Measurements from ENCODE around the gene TRIM41. TPM values are rescaled to one million over a fixed set of nuclear protein-coding genes. Genes with fewer than 3 reads are reported as not detected.
"Not testable (repeated sequence)": the region's sequence is repeated elsewhere in the genome, so short reads cannot be mapped to it uniquely, and the experiment has no call there.

Gene TRIM41
- polyA plus RNA-seq, 1 of the 3 experiments (the other 2 are of a cell fraction) = 35.9 TPM

GRCh38 chr5:181207214-181207959 lies 15.7 kb upstream of the TRIM41 start (continued):
- TF ChIP-seq RAD21 (IDR thresholded peaks at IDR 0.05; ENCODE audit: low read length) = no peak
- no peak for TF ChIP-seq EZH2phosphoT487 (IDR thresholded peaks at IDR 0.05; ENCODE audit: borderline replicate concordance, low read depth)
- no peak for TF ChIP-seq USF1 (IDR thresholded peaks at IDR 0.05; ENCODE audit: borderline replicate concordance, low read depth)
- peak; percentile 43 for TF ChIP-seq CHD2 (IDR thresholded peaks at IDR 0.05; ENCODE audit: low read length, partially characterized antibody)
- TF ChIP-seq GATA2 (CRISPR knock-in tag; IDR thresholded peaks at IDR 0.05) = 0 out of 2 replicates have a peak, but pooled peaks have one; percentile 24
- TF ChIP-seq TEAD4 (IDR thresholded peaks at IDR 0.05; ENCODE audit: borderline replicate concordance, insufficient read depth) = peak; percentile 78
- peak; percentile 31; the same call in 1 of the 2 replicates for TF ChIP-seq MAX (IDR thresholded peaks at IDR 0.05; ENCODE audit: low read depth)
- no peak for TF ChIP-seq SIN3A (IDR thresholded peaks at IDR 0.05; ENCODE audit: borderline replicate concordance, low read depth, low read length)
- no peak for TF ChIP-seq EP300 (IDR thresholded peaks at IDR 0.05; ENCODE audit: borderline replicate concordance in 1 of 2, low read depth in 1 of 2, low read length in 1 of 2)
- TF ChIP-seq YY1 (IDR thresholded peaks at IDR 0.05; ENCODE audit: low read depth) = peak; percentile 3; the same call in 1 of the 2 replicates
- no peak for TF ChIP-seq FOXM1 (IDR thresholded peaks at IDR 0.05; ENCODE audit: low read depth)

GRCh38 chr5:181207960-181208253 lies 15.2 kb upstream of the TRIM41 start:
- no peak overlapping the region for H3K9ac ChIP-seq
- peaks cover 25% of the 10 kb centered on the region for H3F3A ChIP-seq (replicated peaks; ENCODE audit: insufficient read depth)
- peak overlapping the region in 1 of 2 experiments; percentile 82; a peak in 2 of 4 replicates for H3K27ac ChIP-seq (ENCODE audit: low read depth in 2 of 2, low read length in 1 of 2)
- no peak overlapping the region for H2AFZ ChIP-seq (ENCODE audit: low read depth)
- H3K4me3 ChIP-seq (ENCODE audit: low read depth in 2 of 2, low read length in 1 of 2) = peak overlapping the region in 1 of 2 experiments; percentile 75; a peak in 1 of 4 replicates
- no peaks in the 10 kb centered on the region for H3K9me3 ChIP-seq
- H3K4me2 ChIP-seq = no peak overlapping the region
- ChIA-PET POLR2A (interaction anchor here (1.2 to 2.4 kb wide), 6 partner anchors 14 to 29 kb away, joined by 3 to 8 read pairs (median 5); partner anchors contain the start of gene TRIM41), CTCF (interaction anchor here (1.2 to 6.5 kb wide), 5 partner anchors 9 to 35 kb away, joined by 3 to 72 read pairs (median 4); no protein-coding TSS in a partner anchor)
- DNase-seq = no peak
- H3K27me3 ChIP-seq (ENCODE audit: insufficient read depth) = no peaks in the 10 kb centered on the region
- H3K9me2 ChIP-seq = no peaks in the 10 kb centered on the region
- peaks cover 0 to 21% of the 10 kb centered on the region in 2 experiments; a peak in 1 of 4 replicates for H3K4me1 ChIP-seq (ENCODE audit: control insufficient read depth in 1 of 2, insufficient read depth in 2 of 2, low read depth in 1 of 2, low read length in 1 of 2)
- WGBS (ENCODE audit: low lambda C conversion rate) = 18% methylated on average over 3 of the region's 3 CpGs
- H3K36me3 ChIP-seq (replicated peaks in 1 of 2; ENCODE audit: control insufficient read depth in 1 of 2, insufficient read depth in 2 of 2, low read length in 1 of 2) = no peaks in the 10 kb centered on the region
- no peaks in the 10 kb centered on the region for H3K79me2 ChIP-seq (ENCODE audit: insufficient read depth)
- H4K20me1 ChIP-seq (ENCODE audit: insufficient read depth) = no peaks in the 10 kb centered on the region; the same call in 1 of the 2 replicates
- TF ChIP-seq MAX (IDR thresholded peaks at IDR 0.05; ENCODE audit: low read depth) (no peak), GABPA (IDR thresholded peaks at IDR 0.05; ENCODE audit: low read depth) (no peak), YY1 (IDR thresholded peaks at IDR 0.05; ENCODE audit: low read depth) (no peak), SMC3 (IDR thresholded peaks at IDR 0.05; ENCODE audit: low read depth, low read length) (no peak)

- Histone ChIP-seq H3F3A (replicated peaks; ENCODE audit: insufficient read depth) (peaks cover 23% of the 10 kb centered on the region), H3K4me1 (ENCODE audit: control insufficient read depth in 1 of 2, insufficient read depth in 2 of 2, low read depth in 1 of 2, low read length in 1 of 2) (peaks cover 0 to 20% of the 10 kb centered on the region in 2 experiments; a peak in 1 of 4 replicates)
- H3K4me3 ChIP-seq (ENCODE audit: low read depth in 2 of 2, low read length in 1 of 2); H3K9me2 ChIP-seq; H4K20me1 ChIP-seq (ENCODE audit: insufficient read depth); H3K36me3 ChIP-seq (replicated peaks in 1 of 2; ENCODE audit: control insufficient read depth in 1 of 2, insufficient read depth in 2 of 2, low read length in 1 of 2); H3K9ac ChIP-seq; H3K4me2 ChIP-seq; POLR2A ChIA-PET; H3K9me3 ChIP-seq; H3K27me3 ChIP-seq (ENCODE audit: insufficient read depth); DNase-seq; H2AFZ ChIP-seq (ENCODE audit: low read depth); H3K27ac ChIP-seq (ENCODE audit: low read depth in 2 of 2, low read length in 1 of 2); H3K79me2 ChIP-seq (ENCODE audit: insufficient read depth): not testable (repeated sequence)
- CTCF ChIA-PET = interaction anchor here (2.4 to 6.5 kb wide), 2 partner anchors 19 to 24 kb away, joined by 11 to 72 read pairs; no protein-coding TSS in a partner anchor
- WGBS (ENCODE audit: low lambda C conversion rate) = 85% methylated on average over 24 of the region's 24 CpGs
Measured at GRCh38 chr5:181209006-181209405, 14.1 kb upstream of the TRIM41 start.

DNA sequence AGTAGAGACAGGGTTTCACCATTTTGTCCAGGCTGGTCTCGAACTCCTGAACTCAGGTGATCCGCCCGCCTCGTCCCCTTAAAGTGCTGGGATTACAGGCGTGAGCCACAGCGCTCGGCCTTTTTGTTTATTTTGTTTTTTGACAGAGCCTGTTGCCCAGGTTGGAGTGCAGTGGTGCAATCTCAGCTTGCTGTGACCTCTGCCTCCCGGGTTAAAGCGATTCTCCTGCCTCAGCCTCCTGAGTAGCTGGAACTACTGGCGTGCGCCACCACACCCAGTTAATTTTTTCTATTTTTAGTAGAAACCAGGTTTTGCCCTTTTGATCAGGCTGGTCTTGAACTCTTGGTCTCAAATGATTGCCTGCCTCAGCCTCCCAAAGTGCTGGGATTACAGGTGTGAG lies 12.9 kb upstream of the TRIM41 start:
- POLR2A ChIA-PET; H3K4me2 ChIP-seq; H2AFZ ChIP-seq (ENCODE audit: low read depth); CTCF ChIA-PET; H3K9me3 ChIP-seq; H3K79me2 ChIP-seq (ENCODE audit: insufficient read depth); H3K27me3 ChIP-seq (ENCODE audit: insufficient read depth); H4K20me1 ChIP-seq (ENCODE audit: insufficient read depth); H3K36me3 ChIP-seq (replicated peaks in 1 of 2; ENCODE audit: control insufficient read depth in 1 of 2, insufficient read depth in 2 of 2, low read length in 1 of 2); H3K9me2 ChIP-seq; H3K4me3 ChIP-seq (ENCODE audit: low read depth in 2 of 2, low read length in 1 of 2); DNase-seq; H3K9ac ChIP-seq; H3K27ac ChIP-seq (ENCODE audit: low read depth in 2 of 2, low read length in 1 of 2): not testable (repeated sequence)
- 83% methylated on average over 11 of the region's 11 CpGs for WGBS (ENCODE audit: low lambda C conversion rate)
- Histone ChIP-seq H3F3A (replicated peaks; ENCODE audit: insufficient read depth) (peaks cover 23% of the 10 kb centered on the region), H3K4me1 (ENCODE audit: control insufficient read depth in 1 of 2, insufficient read depth in 2 of 2, low read depth in 1 of 2, low read length in 1 of 2) (peaks cover 0 to 13% of the 10 kb centered on the region in 2 experiments; a peak in 1 of 4 replicates)

GRCh38 chr5:181210698-181211097 lies 12.4 kb upstream of the TRIM41 start:
- H3K9ac ChIP-seq; H3K9me3 ChIP-seq; H3K9me2 ChIP-seq; H3K4me1 ChIP-seq (ENCODE audit: control insufficient read depth in 1 of 2, insufficient read depth in 2 of 2, low read depth in 1 of 2, low read length in 1 of 2); H3K27ac ChIP-seq (ENCODE audit: low read depth in 2 of 2, low read length in 1 of 2); POLR2A ChIA-PET; H3K27me3 ChIP-seq (ENCODE audit: insufficient read depth); H3K4me3 ChIP-seq (ENCODE audit: low read depth in 2 of 2, low read length in 1 of 2); H3K4me2 ChIP-seq; DNase-seq; H4K20me1 ChIP-seq (ENCODE audit: insufficient read depth); H3K79me2 ChIP-seq (ENCODE audit: insufficient read depth); H3K36me3 ChIP-seq (replicated peaks in 1 of 2; ENCODE audit: control insufficient read depth in 1 of 2, insufficient read depth in 2 of 2, low read length in 1 of 2); H2AFZ ChIP-seq (ENCODE audit: low read depth); CTCF ChIA-PET: not testable (repeated sequence)
- H3F3A ChIP-seq (replicated peaks; ENCODE audit: insufficient read depth) = peaks cover 22% of the 10 kb centered on the region
- 90% methylated on average over 17 of the region's 17 CpGs for WGBS (ENCODE audit: low lambda C conversion rate)
